Liver (tissue), 9 donors: Measurements from ENCODE around the gene FARSB. TPM values are rescaled to one million over a fixed set of nuclear protein-coding genes. Genes with fewer than 3 reads are reported as not detected.

Experiments used
- DNase-seq: peaks from one replicate; pipeline ENCODE4 v3.0.0-alpha.2; 2017; ENCODE audit warnings: low spot score
- H3K27ac ChIP-seq, 2 donors: one replicate each; pipeline ENCODE4 v1.7.0; 2013; ENCODE audit warnings: inconsistent platforms in 2 of 2, low read length in 2 of 2, control low read depth in 1 of 2, low read depth in 1 of 2, mild to moderate bottlenecking in 1 of 2
- H3K27me3 ChIP-seq, 4 donors: one replicate each; pipeline versions ENCODE4 v1.6.1 to v1.7.0; 2013; ENCODE audit warnings: low read length in 3 of 4, inconsistent platforms in 1 of 4, mild to moderate bottlenecking in 1 of 4, moderate library complexity in 1 of 4; ENCODE audit not compliant: control insufficient read depth in 4 of 4, insufficient read depth in 4 of 4
- H3K36me3 ChIP-seq, 4 donors: one replicate each; pipeline versions ENCODE4 v1.6.1 to v1.7.0; 2013; ENCODE audit warnings: low read length in 3 of 4, mild to moderate bottlenecking in 3 of 4, low read depth in 1 of 4, moderate library complexity in 1 of 4; ENCODE audit not compliant: control insufficient read depth in 4 of 4, insufficient read depth in 3 of 4
- H3K4me1 ChIP-seq, 4 donors: one replicate each; pipeline versions ENCODE4 v1.6.1 to v1.7.0; 2013; ENCODE audit warnings: low read length in 3 of 4, mild to moderate bottlenecking in 3 of 4, moderate library complexity in 1 of 4; ENCODE audit not compliant: control insufficient read depth in 4 of 4, insufficient read depth in 4 of 4
- H3K4me3 ChIP-seq, 3 donors: one replicate each; pipeline versions ENCODE4 v1.6.1 to v1.7.0; 2013; ENCODE audit warnings: low read length in 3 of 3, control low read depth in 1 of 3, low read depth in 1 of 3, mild to moderate bottlenecking in 1 of 3
- H3K9ac ChIP-seq, 2 donors: one replicate each; pipeline ENCODE4 v1.7.0; 2013; ENCODE audit warnings: low read length in 2 of 2, mild to moderate bottlenecking in 2 of 2, moderate library complexity in 2 of 2, control low read depth in 1 of 2, low read depth in 1 of 2
- H3K9me3 ChIP-seq, 4 donors: one replicate each; pipeline versions ENCODE4 v1.6.1 to v1.7.0; 2013; ENCODE audit warnings: low read length in 3 of 4; ENCODE audit not compliant: control insufficient read depth in 4 of 4
- FOXA1 ChIP-seq: IDR thresholded peaks from 2 replicates; pipeline ENCODE4 v1.6.1; 2016; ENCODE audit warnings: antibody characterized with exemption
- FOXA2 ChIP-seq: IDR thresholded peaks from 2 replicates; pipeline ENCODE4 v1.6.1; 2016; ENCODE audit warnings: antibody characterized with exemption
- GABPA ChIP-seq, 2 donors: IDR thresholded peaks in 1 of 2; conservative IDR thresholded peaks in 1 of 2; 2 replicates each; pipeline ENCODE4 v1.6.1; 2016; ENCODE audit warnings: antibody characterized with exemption in 2 of 2, mild to moderate bottlenecking in 1 of 2, moderate library complexity in 1 of 2
- HNF4G ChIP-seq: IDR thresholded peaks from 2 replicates; pipeline ENCODE4 v1.6.1; 2016; ENCODE audit warnings: antibody characterized with exemption
- JUND ChIP-seq, 2 donors: IDR thresholded peaks; 2 replicates each; pipeline ENCODE4 v1.6.1; 2016; ENCODE audit warnings: antibody characterized with exemption in 2 of 2
- MAX ChIP-seq: IDR thresholded peaks from 2 replicates; pipeline ENCODE4 v1.6.1; 2016; ENCODE audit warnings: antibody characterized with exemption
- RXRA ChIP-seq, 2 donors: IDR thresholded peaks; 2 replicates each; pipeline ENCODE4 v1.6.1; 2017 to 2018; ENCODE audit warnings: antibody characterized with exemption in 2 of 2, mild to moderate bottlenecking in 1 of 2
- SP1 ChIP-seq: IDR thresholded peaks from 2 replicates; pipeline ENCODE4 v1.6.1; 2018; ENCODE audit warnings: antibody characterized with exemption, mild to moderate bottlenecking
- TAF1 ChIP-seq: conservative IDR thresholded peaks from 2 replicates; pipeline ENCODE4 v1.6.1; 2016; ENCODE audit warnings: antibody characterized with exemption, mild to moderate bottlenecking
- YY1 ChIP-seq: IDR thresholded peaks from 2 replicates; pipeline ENCODE4 v1.6.1; 2016; ENCODE audit warnings: antibody characterized with exemption, mild to moderate bottlenecking
- WGBS: extraction: QIAGEN DNeasy Blood & Tissue Kit; methylation state at CpG from one replicate; pipeline ENCODE4 v1.1.7; 2013; 5-methylcytosine and 5-hydroxymethylcytosine counted together
- polyA plus RNA-seq, 2 donors: library from polyadenylated mRNA; stranded (reverse) in 1 of 2; unstranded in 1 of 2; fragments of 200-250 nt in 1 of 2; fragments of >200 nt in 1 of 2; fragmentation: Nextera tagmentation in 1 of 2; extraction: Ambion mirVana in 1 of 2; gene quantifications; one replicate each; pipeline versions ENCODE4 v1.2.1 to v1.2.3, GENCODE V29; 2013 to 2015
- total RNA-seq, 2 donors: library from RNA; depleted of rRNA; stranded (reverse); fragments of >200 nt; gene quantifications; one replicate each; pipeline ENCODE4 v1.2.3, GENCODE V29; 2014
- TF ChIP-seq, protein P1 (sequence below): IDR thresholded peaks from 2 replicates; pipeline ENCODE4 v1.6.1; 2016; ENCODE audit warnings: antibody characterized with exemption
- TF ChIP-seq, protein P2 (sequence below): IDR thresholded peaks from 2 replicates; pipeline ENCODE4 v1.6.1; 2016; ENCODE audit warnings: antibody characterized with exemption
- TF ChIP-seq, protein P3 (sequence below): fragments of 150-350 bp; IDR thresholded peaks from 2 replicates; pipeline ENCODE4 v1.5.1; 2017; ENCODE audit warnings: improper control_type of control experiment, low read depth, low read length; ENCODE audit not compliant: missing input control
- TF ChIP-seq, protein P4 (sequence below): IDR thresholded peaks from 2 replicates; pipeline ENCODE4 v1.6.1; 2016; ENCODE audit warnings: antibody characterized with exemption, mild to moderate bottlenecking
- donor health status: healthy.
- donor health status: healthy.
- donor health status: healthy.
- donor health status: healthy.
- donor health status: healthy.

The FARSB gene
- total and polyA plus RNA-seq, 4 donors = 5.5 to 9.7 (median 8.9) TPM

GRCh38 chr2:222544661-222545060, 111.2 kb downstream of the FARSB start (continued):
- TF ChIP-seq, protein P1, sequence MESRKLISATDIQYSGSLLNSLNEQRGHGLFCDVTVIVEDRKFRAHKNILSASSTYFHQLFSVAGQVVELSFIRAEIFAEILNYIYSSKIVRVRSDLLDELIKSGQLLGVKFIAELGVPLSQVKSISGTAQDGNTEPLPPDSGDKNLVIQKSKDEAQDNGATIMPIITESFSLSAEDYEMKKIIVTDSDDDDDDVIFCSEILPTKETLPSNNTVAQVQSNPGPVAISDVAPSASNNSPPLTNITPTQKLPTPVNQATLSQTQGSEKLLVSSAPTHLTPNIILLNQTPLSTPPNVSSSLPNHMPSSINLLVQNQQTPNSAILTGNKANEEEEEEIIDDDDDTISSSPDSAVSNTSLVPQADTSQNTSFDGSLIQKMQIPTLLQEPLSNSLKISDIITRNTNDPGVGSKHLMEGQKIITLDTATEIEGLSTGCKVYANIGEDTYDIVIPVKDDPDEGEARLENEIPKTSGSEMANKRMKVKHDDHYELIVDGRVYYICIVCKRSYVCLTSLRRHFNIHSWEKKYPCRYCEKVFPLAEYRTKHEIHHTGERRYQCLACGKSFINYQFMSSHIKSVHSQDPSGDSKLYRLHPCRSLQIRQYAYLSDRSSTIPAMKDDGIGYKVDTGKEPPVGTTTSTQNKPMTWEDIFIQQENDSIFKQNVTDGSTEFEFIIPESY = no peak
- TF ChIP-seq FOXA1 (no peak), GABPA (IDR thresholded peaks at IDR 0.05 in 1 of 2, conservative IDR thresholded peaks at IDR 0.05 in 1 of 2) (no peak), TAF1 (no peak), FOXA2 (no peak)

- H3K4me3 ChIP-seq = no peak overlapping the region
- WGBS = 71% methylated on average over 3 of the region's 3 CpGs
- no peak overlapping the region for H3K27ac ChIP-seq
- DNase-seq = no peak
- TF ChIP-seq SP1 = no peak
- H3K27me3 ChIP-seq = peaks cover 0 to 5% (median 0%) of the 10 kb centered on the region in 4 donors
- H3K36me3 ChIP-seq = no peaks in the 10 kb centered on the region
- no peaks in the 10 kb centered on the region for H3K4me1 ChIP-seq
- no peaks in the 10 kb centered on the region for H3K9me3 ChIP-seq
- H3K9ac ChIP-seq = no peak overlapping the region
Observed at GRCh38 chr2:222538535-222538934, 117.4 kb downstream of the FARSB start.

DNA sequence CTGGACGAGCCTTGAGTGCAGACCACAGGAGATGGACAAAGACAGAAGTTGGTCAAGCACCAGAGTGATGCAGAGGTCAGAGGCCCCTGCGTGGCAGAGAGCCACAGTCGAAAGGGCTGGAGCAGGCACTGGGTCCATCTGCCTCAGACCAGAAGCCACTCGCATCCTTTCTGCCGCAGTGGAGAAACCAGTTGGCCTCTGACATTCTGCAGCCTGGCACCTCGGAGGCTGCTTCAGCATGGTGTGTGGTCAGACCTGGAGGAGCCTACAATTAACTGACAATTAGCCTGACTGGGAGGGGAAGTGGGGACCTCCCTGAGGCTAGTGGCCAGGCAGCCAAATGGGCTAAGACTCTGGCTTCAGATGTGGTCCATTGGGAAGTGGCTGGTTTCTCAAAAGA, 120.4 kb downstream of the FARSB start:
- no peaks in the 10 kb centered on the region for H3K9me3 ChIP-seq
- 85% methylated on average over 6 of the region's 6 CpGs for WGBS

More for the DNA sequence above, 120.4 kb downstream of the FARSB start:
- Histone ChIP-seq H3K9ac (no peak overlapping the region), H3K4me1 (no peaks in the 10 kb centered on the region), H3K27ac (no peak overlapping the region), H3K4me3 (no peak overlapping the region), H3K27me3 (no peaks in the 10 kb centered on the region), H3K36me3 (no peaks in the 10 kb centered on the region)
- no peak for DNase-seq
- TF ChIP-seq JUND (IDR thresholded peaks at IDR 0.05) (no peak), MAX (no peak), GABPA (IDR thresholded peaks at IDR 0.05 in 1 of 2, conservative IDR thresholded peaks at IDR 0.05 in 1 of 2) (no peak), RXRA (IDR thresholded peaks at IDR 0.05) (no peak), SP1 (no peak), FOXA2 (no peak), YY1 (no peak), HNF4G (no peak), TAF1 (no peak), FOXA1 (no peak)
- TF ChIP-seq, protein P2, sequence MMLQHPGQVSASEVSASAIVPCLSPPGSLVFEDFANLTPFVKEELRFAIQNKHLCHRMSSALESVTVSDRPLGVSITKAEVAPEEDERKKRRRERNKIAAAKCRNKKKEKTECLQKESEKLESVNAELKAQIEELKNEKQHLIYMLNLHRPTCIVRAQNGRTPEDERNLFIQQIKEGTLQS = no peak
- TF ChIP-seq, protein P3, sequence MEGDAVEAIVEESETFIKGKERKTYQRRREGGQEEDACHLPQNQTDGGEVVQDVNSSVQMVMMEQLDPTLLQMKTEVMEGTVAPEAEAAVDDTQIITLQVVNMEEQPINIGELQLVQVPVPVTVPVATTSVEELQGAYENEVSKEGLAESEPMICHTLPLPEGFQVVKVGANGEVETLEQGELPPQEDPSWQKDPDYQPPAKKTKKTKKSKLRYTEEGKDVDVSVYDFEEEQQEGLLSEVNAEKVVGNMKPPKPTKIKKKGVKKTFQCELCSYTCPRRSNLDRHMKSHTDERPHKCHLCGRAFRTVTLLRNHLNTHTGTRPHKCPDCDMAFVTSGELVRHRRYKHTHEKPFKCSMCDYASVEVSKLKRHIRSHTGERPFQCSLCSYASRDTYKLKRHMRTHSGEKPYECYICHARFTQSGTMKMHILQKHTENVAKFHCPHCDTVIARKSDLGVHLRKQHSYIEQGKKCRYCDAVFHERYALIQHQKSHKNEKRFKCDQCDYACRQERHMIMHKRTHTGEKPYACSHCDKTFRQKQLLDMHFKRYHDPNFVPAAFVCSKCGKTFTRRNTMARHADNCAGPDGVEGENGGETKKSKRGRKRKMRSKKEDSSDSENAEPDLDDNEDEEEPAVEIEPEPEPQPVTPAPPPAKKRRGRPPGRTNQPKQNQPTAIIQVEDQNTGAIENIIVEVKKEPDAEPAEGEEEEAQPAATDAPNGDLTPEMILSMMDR = no peak
- TF ChIP-seq, protein P4, sequence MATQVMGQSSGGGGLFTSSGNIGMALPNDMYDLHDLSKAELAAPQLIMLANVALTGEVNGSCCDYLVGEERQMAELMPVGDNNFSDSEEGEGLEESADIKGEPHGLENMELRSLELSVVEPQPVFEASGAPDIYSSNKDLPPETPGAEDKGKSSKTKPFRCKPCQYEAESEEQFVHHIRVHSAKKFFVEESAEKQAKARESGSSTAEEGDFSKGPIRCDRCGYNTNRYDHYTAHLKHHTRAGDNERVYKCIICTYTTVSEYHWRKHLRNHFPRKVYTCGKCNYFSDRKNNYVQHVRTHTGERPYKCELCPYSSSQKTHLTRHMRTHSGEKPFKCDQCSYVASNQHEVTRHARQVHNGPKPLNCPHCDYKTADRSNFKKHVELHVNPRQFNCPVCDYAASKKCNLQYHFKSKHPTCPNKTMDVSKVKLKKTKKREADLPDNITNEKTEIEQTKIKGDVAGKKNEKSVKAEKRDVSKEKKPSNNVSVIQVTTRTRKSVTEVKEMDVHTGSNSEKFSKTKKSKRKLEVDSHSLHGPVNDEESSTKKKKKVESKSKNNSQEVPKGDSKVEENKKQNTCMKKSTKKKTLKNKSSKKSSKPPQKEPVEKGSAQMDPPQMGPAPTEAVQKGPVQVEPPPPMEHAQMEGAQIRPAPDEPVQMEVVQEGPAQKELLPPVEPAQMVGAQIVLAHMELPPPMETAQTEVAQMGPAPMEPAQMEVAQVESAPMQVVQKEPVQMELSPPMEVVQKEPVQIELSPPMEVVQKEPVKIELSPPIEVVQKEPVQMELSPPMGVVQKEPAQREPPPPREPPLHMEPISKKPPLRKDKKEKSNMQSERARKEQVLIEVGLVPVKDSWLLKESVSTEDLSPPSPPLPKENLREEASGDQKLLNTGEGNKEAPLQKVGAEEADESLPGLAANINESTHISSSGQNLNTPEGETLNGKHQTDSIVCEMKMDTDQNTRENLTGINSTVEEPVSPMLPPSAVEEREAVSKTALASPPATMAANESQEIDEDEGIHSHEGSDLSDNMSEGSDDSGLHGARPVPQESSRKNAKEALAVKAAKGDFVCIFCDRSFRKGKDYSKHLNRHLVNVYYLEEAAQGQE = no peak
- TF ChIP-seq, protein P1 = no peak
